Ishikawa (cell line): ENCODE measurements around the gene MBNL3.

Experiments used
- CEBPB ChIP-seq: IDR thresholded peaks from 2 replicates; pipeline ENCODE4 v1.6.1; 2012
- CREB1 ChIP-seq: IDR thresholded peaks from 2 replicates; pipeline ENCODE4 v1.6.1; 2012; ENCODE audit warnings: low read depth
- EGR1 ChIP-seq: IDR thresholded peaks from 2 replicates; pipeline ENCODE4 v1.6.1; 2012
- EP300 ChIP-seq: IDR thresholded peaks from 2 replicates; pipeline ENCODE4 v1.6.1; 2012; ENCODE audit warnings: borderline replicate concordance
- FOXM1 ChIP-seq: IDR thresholded peaks from 2 replicates; pipeline ENCODE4 v1.6.1; 2012; ENCODE audit warnings: low read depth, borderline replicate concordance
- MAX ChIP-seq: IDR thresholded peaks from 2 replicates; pipeline ENCODE4 v1.6.1; 2012
- NFIC ChIP-seq: IDR thresholded peaks from 2 replicates; pipeline ENCODE4 v1.6.1; 2012
- RAD21 ChIP-seq: IDR thresholded peaks from 2 replicates; pipeline ENCODE4 v1.6.1; 2012; ENCODE audit warnings: low read depth
- TAF1 ChIP-seq: IDR thresholded peaks from 2 replicates; pipeline ENCODE4 v1.6.1; 2012; ENCODE audit warnings: low read depth, mild to moderate bottlenecking
- TCF12 ChIP-seq: IDR thresholded peaks from 2 replicates; pipeline ENCODE4 v1.6.1; 2012; ENCODE audit warnings: low read depth
- TEAD4 ChIP-seq: IDR thresholded peaks from 2 replicates; pipeline ENCODE4 v1.6.1; 2012
- YY1 ChIP-seq: IDR thresholded peaks from 2 replicates; pipeline ENCODE4 v1.6.1; 2012; ENCODE audit warnings: low read depth
- ZBTB7A ChIP-seq: IDR thresholded peaks from 2 replicates; pipeline ENCODE4 v1.6.1; 2012; ENCODE audit warnings: low read depth
- TF ChIP-seq, protein P1 (sequence below): IDR thresholded peaks from 2 replicates; pipeline ENCODE4 v1.6.1; 2012; ENCODE audit warnings: low read depth, mild to moderate bottlenecking
- TF ChIP-seq, protein P2 (sequence below): IDR thresholded peaks from 2 replicates; pipeline ENCODE4 v1.6.1; 2012

MBNL3 gene

DNA sequence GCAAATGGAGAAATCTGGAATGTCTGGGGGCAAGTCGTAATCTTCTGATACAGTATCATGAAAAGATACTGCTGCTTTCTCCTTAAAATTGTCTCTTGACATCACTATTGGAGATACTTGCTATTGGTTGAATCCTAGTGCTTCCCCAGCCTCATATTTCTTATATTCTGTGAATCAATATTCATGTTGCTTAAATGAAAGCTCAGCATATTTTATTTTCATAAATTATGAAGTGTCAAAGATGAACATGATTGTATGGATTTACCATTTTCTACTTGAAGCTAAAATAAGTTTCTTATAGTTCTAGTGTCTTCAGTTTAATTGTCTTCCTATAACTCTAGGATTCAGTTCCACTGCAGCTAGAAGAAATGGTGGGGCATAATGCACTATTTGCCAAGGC is 29.6 kb upstream of the MBNL3 start:
- TF ChIP-seq, protein P1, sequence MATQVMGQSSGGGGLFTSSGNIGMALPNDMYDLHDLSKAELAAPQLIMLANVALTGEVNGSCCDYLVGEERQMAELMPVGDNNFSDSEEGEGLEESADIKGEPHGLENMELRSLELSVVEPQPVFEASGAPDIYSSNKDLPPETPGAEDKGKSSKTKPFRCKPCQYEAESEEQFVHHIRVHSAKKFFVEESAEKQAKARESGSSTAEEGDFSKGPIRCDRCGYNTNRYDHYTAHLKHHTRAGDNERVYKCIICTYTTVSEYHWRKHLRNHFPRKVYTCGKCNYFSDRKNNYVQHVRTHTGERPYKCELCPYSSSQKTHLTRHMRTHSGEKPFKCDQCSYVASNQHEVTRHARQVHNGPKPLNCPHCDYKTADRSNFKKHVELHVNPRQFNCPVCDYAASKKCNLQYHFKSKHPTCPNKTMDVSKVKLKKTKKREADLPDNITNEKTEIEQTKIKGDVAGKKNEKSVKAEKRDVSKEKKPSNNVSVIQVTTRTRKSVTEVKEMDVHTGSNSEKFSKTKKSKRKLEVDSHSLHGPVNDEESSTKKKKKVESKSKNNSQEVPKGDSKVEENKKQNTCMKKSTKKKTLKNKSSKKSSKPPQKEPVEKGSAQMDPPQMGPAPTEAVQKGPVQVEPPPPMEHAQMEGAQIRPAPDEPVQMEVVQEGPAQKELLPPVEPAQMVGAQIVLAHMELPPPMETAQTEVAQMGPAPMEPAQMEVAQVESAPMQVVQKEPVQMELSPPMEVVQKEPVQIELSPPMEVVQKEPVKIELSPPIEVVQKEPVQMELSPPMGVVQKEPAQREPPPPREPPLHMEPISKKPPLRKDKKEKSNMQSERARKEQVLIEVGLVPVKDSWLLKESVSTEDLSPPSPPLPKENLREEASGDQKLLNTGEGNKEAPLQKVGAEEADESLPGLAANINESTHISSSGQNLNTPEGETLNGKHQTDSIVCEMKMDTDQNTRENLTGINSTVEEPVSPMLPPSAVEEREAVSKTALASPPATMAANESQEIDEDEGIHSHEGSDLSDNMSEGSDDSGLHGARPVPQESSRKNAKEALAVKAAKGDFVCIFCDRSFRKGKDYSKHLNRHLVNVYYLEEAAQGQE, result no peak
- TF ChIP-seq CREB1 (no peak), ZBTB7A (no peak), TCF12 (no peak), EGR1 (no peak), RAD21 (no peak)

DNA sequence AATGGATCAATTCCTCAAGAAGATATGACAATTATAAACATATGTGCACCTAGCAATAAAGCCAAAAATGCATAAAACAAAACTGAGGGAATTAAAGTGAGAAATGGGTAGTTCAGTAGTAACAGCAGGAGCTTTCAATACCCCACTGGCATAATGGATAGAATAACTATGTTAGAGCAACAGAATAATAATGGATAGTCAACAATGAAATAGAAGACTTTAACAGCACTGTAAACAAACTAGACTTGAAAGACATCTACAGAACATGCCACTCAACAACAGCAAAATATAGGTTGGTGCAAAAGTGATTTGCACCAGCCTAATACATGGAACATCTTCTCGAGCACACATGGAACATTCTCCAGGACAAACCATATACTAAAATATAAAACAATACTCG is 20.0 kb upstream of the MBNL3 start:
- no peak for TF ChIP-seq NFIC
- no peak for TF ChIP-seq MAX
- TF ChIP-seq TAF1, result no peak
- no peak for TF ChIP-seq CREB1
- no peak for TF ChIP-seq ZBTB7A
- TF ChIP-seq EP300, result no peak
- TF ChIP-seq, protein P1, result no peak
- no peak for TF ChIP-seq CEBPB
- TF ChIP-seq EGR1, result no peak
- TF ChIP-seq YY1, result no peak

- TF ChIP-seq NFIC (no peak), CREB1 (no peak)
Measured at GRCh38 chrX:132505116-132505515, 16.3 kb upstream of the MBNL3 start.

DNA sequence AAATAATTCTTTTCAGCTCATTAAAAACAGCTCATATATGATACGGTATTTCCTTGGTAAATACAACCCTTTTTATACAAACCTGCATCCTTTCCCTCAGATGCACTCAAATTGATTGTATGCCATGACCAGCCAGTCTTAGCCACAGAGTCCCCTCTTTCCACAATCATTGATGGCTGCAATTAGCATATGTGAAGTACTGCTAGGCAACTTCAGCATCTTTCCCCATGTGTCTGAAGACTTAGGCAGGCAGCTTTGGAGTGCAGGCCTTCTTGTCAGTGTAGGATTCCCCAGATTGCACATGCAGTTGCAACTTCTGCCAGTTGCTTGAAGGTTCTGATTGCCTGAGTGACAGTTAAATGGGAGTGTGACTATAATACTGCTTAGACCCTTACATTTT is 15.6 kb upstream of the MBNL3 start:
- TF ChIP-seq MAX (no peak), FOXM1 (no peak), CEBPB (no peak), EP300 (no peak), YY1 (no peak), ZBTB7A (no peak), RAD21 (no peak), TEAD4 (no peak), TCF12 (no peak), EGR1 (no peak), TAF1 (no peak), CREB1 (no peak)
- TF ChIP-seq, protein P1, result no peak
- TF ChIP-seq, protein P2, sequence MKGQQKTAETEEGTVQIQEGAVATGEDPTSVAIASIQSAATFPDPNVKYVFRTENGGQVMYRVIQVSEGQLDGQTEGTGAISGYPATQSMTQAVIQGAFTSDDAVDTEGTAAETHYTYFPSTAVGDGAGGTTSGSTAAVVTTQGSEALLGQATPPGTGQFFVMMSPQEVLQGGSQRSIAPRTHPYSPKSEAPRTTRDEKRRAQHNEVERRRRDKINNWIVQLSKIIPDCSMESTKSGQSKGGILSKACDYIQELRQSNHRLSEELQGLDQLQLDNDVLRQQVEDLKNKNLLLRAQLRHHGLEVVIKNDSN, result no peak

- TF ChIP-seq TEAD4, result no peak
- TF ChIP-seq YY1, result no peak
- TF ChIP-seq, protein P2, result no peak
- no peak for TF ChIP-seq RAD21
- no peak for TF ChIP-seq TAF1
- TF ChIP-seq CREB1, result no peak
- TF ChIP-seq EP300, result no peak
- TF ChIP-seq, protein P1, result no peak
- no peak for TF ChIP-seq TCF12
- no peak for TF ChIP-seq CEBPB
- no peak for TF ChIP-seq FOXM1
- TF ChIP-seq EGR1, result no peak
- TF ChIP-seq ZBTB7A, result no peak
- no peak for TF ChIP-seq MAX
- no peak for TF ChIP-seq NFIC
Measured at GRCh38 chrX:132501606-132502005, 12.8 kb upstream of the MBNL3 start.
